Nephron progenitor cell (in vitro differentiated cells): ENCODE data around the gene LYRM4.

Experiments
- DNase-seq: peaks from one replicate; pipeline ENCODE4 v3.0.0; 2021
- H3K27ac Mint-ChIP-seq: 2 replicates; pipeline ENCODE4 v1.8.0; 2021; ENCODE audit warnings: mild to moderate bottlenecking, moderate library complexity, mixed read lengths
- H3K27me3 Mint-ChIP-seq: 2 replicates; pipeline ENCODE4 v1.8.0; 2021; ENCODE audit warnings: mild to moderate bottlenecking, low read depth, mixed read lengths; ENCODE audit not compliant: poor library complexity
- H3K36me3 Mint-ChIP-seq: 2 replicates; pipeline ENCODE4 v1.8.0; 2021; ENCODE audit warnings: low read depth, mixed read lengths
- H3K4me1 Mint-ChIP-seq: 2 replicates; pipeline ENCODE4 v1.8.0; 2021; ENCODE audit warnings: mixed read lengths
- H3K4me3 Mint-ChIP-seq: 2 replicates; pipeline ENCODE4 v1.8.0; 2021; ENCODE audit warnings: mild to moderate bottlenecking, moderate library complexity, mixed read lengths
- H3K9me3 Mint-ChIP-seq: 2 replicates; pipeline ENCODE4 v1.8.0; 2021; ENCODE audit warnings: mild to moderate bottlenecking, moderate library complexity, mixed read lengths
- CTCF ChIP-seq: fragments of 200-600 bp; sonication (generic); IDR thresholded peaks from 2 replicates; pipeline ENCODE4 v1.5.0; 2021; ENCODE audit warnings: antibody characterized with exemption

The LYRM4 gene

GRCh38 chr6:5159162-5159561, 101.6 kb downstream of the LYRM4 start:
- H3K27ac Mint-ChIP-seq, result peak overlapping the region; percentile 56
- no peak for DNase-seq
- peaks cover 2% of the 10 kb centered on the region for H3K36me3 Mint-ChIP-seq
- peaks cover 7% of the 10 kb centered on the region for H3K27me3 Mint-ChIP-seq
- TF ChIP-seq CTCF, result no peak
- H3K9me3 Mint-ChIP-seq, result no peaks in the 10 kb centered on the region
- H3K4me1 Mint-ChIP-seq, result peaks cover 45% of the 10 kb centered on the region
- no peak overlapping the region for H3K4me3 Mint-ChIP-seq

GRCh38 chr6:5158180-5158579, 102.6 kb downstream of the LYRM4 start:
- Mint-ChIP-seq H3K9me3 (no peaks in the 10 kb centered on the region), H3K4me1 (peaks cover 47% of the 10 kb centered on the region), H3K27me3 (peaks cover 7% of the 10 kb centered on the region), H3K4me3 (no peak overlapping the region), H3K27ac (no peak overlapping the region), H3K36me3 (peaks cover 4% of the 10 kb centered on the region)
- DNase-seq, result no peak
- no peak for TF ChIP-seq CTCF

- H3K27me3 Mint-ChIP-seq, result peaks cover 7% of the 10 kb centered on the region
- DNase-seq, result no peak
- no peaks in the 10 kb centered on the region for H3K9me3 Mint-ChIP-seq
- H3K4me3 Mint-ChIP-seq, result no peak overlapping the region
- peaks cover 4% of the 10 kb centered on the region for H3K36me3 Mint-ChIP-seq
- peaks cover 50% of the 10 kb centered on the region for H3K4me1 Mint-ChIP-seq
- H3K27ac Mint-ChIP-seq, result peak overlapping the region; percentile 37
- TF ChIP-seq CTCF, result no peak
These were observed 103.1 kb downstream of the LYRM4 start for GRCh38 chr6:5157621-5158138.

GRCh38 chr6:5156627-5157026, 104.1 kb downstream of the LYRM4 start:
- Mint-ChIP-seq H3K4me1 (peaks cover 50% of the 10 kb centered on the region), H3K4me3 (no peak overlapping the region), H3K36me3 (peaks cover 4% of the 10 kb centered on the region), H3K27me3 (peaks cover 10% of the 10 kb centered on the region), H3K27ac (peak overlapping the region; percentile 34), H3K9me3 (no peaks in the 10 kb centered on the region)
- no peak for DNase-seq
- TF ChIP-seq CTCF, result no peak

GRCh38 chr6:5155906-5156305, 104.8 kb downstream of the LYRM4 start:
- peaks cover 52% of the 10 kb centered on the region for H3K4me1 Mint-ChIP-seq
- no peak for TF ChIP-seq CTCF
- no peak overlapping the region for H3K4me3 Mint-ChIP-seq

GRCh38 chr6:5153186-5153585, 107.6 kb downstream of the LYRM4 start:
- Mint-ChIP-seq H3K4me1 (peaks cover 63% of the 10 kb centered on the region), H3K9me3 (no peaks in the 10 kb centered on the region), H3K36me3 (peaks cover 4% of the 10 kb centered on the region), H3K27me3 (peaks cover 3% of the 10 kb centered on the region), H3K27ac (no peak overlapping the region), H3K4me3 (no peak overlapping the region)
- no peak for DNase-seq
- no peak for TF ChIP-seq CTCF

More at GRCh38 chr6:5155906-5156305, 104.8 kb downstream of the LYRM4 start:
- DNase-seq, result no peak
- no peaks in the 10 kb centered on the region for H3K9me3 Mint-ChIP-seq
- peaks cover 10% of the 10 kb centered on the region for H3K27me3 Mint-ChIP-seq
- H3K27ac Mint-ChIP-seq, result no peak overlapping the region
- peaks cover 4% of the 10 kb centered on the region for H3K36me3 Mint-ChIP-seq
